ENCODE results near the gene BCLAF3.

Gene BCLAF3

DNA sequence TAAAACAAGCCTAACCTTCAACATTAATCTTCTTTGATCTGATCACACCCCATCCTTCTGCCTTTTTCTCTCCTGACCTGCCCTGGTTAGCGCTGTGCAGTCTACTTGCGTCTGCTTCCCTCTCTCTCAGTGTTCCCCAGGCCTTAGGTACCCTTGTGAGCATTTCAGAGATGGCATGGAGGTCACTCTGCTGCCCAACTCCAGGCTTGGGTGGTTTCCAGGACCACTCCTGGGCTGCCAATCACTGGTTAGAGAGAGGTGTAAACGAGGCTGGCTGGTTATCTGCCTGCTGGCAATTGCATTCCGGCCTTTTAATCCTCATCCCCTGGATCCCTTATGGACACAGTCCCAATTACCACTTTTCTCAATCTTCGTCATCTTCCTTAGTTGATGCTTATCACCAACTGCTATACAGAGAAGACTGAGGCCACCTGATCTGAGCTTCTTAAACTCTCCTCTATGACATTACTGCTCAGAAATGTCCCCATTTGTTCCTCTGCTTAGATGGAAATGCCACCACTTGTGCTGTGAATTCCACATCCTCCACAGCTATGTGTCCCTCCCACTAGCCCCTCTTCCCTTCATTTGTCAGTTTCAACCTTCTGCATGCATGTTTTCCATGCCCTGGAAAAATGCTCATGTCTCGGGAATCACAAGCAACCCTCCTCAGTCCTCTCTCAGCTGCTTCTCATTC, 29.0 kb upstream of the BCLAF3 start:
- H3K27ac ChIP-seq: no peak overlapping the region
- TF ChIP-seq, protein P1, sequence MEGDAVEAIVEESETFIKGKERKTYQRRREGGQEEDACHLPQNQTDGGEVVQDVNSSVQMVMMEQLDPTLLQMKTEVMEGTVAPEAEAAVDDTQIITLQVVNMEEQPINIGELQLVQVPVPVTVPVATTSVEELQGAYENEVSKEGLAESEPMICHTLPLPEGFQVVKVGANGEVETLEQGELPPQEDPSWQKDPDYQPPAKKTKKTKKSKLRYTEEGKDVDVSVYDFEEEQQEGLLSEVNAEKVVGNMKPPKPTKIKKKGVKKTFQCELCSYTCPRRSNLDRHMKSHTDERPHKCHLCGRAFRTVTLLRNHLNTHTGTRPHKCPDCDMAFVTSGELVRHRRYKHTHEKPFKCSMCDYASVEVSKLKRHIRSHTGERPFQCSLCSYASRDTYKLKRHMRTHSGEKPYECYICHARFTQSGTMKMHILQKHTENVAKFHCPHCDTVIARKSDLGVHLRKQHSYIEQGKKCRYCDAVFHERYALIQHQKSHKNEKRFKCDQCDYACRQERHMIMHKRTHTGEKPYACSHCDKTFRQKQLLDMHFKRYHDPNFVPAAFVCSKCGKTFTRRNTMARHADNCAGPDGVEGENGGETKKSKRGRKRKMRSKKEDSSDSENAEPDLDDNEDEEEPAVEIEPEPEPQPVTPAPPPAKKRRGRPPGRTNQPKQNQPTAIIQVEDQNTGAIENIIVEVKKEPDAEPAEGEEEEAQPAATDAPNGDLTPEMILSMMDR (IDR thresholded peaks at IDR 0.05): no peak
- no peak for TF ChIP-seq ZFX (IDR thresholded peaks at IDR 0.05; ENCODE audit: borderline replicate concordance)

DNA sequence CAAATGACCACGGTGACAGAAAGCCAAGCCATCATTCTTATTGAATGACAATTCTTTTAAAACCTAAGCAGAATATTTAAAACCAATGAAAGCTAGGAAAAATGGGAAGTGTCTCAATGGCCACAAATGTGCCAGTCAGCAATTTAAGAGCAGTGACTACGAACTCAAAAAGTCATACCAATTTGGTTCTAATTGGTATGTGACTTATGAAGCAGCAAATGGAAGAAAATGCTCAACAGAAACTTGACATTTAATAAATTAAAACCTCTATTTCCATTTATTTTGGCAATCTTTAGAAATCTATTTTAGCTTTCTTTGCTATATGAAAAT, 25.7 kb upstream of the BCLAF3 start:
- TF ChIP-seq, protein P1 (IDR thresholded peaks at IDR 0.05): no peak
- no peak for TF ChIP-seq ZFX (IDR thresholded peaks at IDR 0.05; ENCODE audit: borderline replicate concordance)
- H3K27ac ChIP-seq: no peak overlapping the region

DNA sequence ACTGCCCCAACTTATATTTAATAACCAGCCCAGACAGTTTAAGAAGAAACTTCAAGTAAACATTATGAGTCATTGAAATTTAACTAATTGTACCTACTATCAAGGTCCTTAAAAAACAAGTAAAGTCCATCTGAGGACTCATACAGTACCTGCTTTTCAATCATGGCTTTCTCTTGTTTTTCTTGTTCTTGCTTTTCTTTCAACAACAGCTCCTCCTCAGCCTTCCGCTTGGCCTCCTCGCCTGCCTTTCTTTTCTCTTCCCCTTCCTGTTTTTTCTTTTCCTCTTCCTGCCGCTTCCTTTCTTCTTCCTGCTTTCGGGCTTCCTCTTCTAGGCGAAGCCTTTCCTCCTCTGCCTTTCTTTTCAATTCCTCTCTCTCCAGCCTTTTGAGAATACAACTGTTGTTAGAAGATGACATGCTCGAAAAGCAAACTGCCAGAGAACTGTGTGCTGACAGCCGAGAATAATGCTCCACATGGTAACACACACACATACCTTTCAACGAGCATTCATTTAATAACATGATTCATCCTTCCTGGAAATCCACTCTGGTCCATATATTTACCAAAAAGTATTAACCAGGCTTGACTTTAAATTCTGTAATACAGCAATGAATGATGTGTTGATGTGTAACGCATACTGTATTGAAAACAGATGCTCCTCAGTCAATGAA, 25.2 kb upstream of the BCLAF3 start:
- TF ChIP-seq, protein P1 (IDR thresholded peaks at IDR 0.05): no peak
- no peak for TF ChIP-seq ZFX (IDR thresholded peaks at IDR 0.05; ENCODE audit: borderline replicate concordance)
- no peak overlapping the region for H3K27ac ChIP-seq

DNA sequence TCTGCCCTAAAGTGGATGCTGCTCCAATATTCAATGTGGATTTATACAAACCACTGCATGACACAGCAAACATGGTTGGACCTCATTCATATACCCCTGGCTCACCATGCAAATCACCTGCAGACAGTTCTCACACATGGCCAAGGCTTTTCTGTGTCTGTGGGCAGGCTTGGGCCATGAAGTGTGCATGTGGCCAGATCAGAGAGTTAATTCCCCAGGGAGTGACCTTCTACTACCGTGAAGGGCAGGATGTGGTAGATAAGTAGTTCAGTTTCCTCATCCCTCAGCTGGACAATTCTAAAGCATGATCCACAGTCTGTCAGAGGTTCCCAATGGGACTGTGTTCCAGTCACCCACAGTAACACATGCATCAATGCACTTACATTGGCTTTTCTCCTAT, 24.6 kb upstream of the BCLAF3 start:
- TF ChIP-seq ZFX (IDR thresholded peaks at IDR 0.05; ENCODE audit: borderline replicate concordance): no peak
- TF ChIP-seq, protein P1 (IDR thresholded peaks at IDR 0.05): no peak
- H3K27ac ChIP-seq: no peak overlapping the region

DNA sequence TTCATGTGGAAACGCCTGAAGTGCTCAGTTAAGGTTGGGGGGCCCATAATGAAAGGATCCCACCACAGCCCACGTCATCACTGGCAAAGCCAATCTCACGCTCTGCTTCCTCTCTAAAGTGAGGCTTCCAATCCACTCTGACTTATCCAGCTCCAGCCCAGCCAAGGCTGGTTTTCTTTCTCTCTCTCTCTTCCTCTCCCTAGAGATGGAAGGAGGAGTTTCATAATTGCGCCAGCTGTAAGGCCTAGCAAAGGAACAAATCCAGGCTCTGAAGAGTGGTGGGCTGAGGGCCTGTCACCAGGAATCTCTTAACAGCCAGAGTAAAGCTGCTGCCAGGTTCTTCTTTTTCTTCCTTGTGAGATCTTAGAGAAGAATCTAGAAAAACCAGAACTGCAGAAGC, 20.7 kb upstream of the BCLAF3 start:
- no peak overlapping the region for H3K27ac ChIP-seq
- TF ChIP-seq, protein P1 (IDR thresholded peaks at IDR 0.05): no peak
- TF ChIP-seq ZFX (IDR thresholded peaks at IDR 0.05; ENCODE audit: borderline replicate concordance): no peak

DNA sequence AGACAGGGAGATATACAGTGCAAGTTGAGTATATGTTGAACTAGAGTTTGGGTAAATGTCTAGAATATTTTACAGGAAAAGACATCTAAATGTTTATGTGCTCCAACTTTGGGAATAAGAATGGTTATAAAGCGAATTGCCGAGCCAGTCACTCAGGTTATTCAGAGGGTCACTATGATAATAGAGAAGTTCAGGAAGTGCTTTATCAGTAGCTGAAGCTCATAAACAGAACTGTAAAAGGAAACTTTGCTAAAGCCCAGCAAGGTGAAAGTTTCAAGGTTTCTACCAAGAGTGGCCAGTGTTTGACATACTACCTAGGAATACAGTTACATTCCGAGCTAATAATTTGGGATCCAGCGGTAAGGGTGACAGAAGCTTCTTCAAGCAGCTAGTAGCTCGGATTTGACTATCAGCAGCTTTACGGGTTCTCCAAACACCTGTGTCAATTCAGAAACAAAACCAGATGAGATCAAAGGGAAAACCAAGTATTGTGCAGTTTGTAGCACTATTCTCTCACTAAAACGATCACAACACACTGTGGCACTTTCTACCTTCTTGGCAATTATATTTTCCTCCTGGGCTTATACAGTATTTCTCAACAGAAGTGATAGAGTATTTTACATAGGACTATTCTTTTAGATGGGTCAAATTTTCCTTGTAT, 17.2 kb upstream of the BCLAF3 start:
- no peak for TF ChIP-seq ZFX (IDR thresholded peaks at IDR 0.05; ENCODE audit: borderline replicate concordance)
- TF ChIP-seq, protein P1 (IDR thresholded peaks at IDR 0.05): no peak
- H3K27ac ChIP-seq: 0 out of 2 replicates have a peak overlapping the region, but pooled peaks have one; percentile 23

DNA sequence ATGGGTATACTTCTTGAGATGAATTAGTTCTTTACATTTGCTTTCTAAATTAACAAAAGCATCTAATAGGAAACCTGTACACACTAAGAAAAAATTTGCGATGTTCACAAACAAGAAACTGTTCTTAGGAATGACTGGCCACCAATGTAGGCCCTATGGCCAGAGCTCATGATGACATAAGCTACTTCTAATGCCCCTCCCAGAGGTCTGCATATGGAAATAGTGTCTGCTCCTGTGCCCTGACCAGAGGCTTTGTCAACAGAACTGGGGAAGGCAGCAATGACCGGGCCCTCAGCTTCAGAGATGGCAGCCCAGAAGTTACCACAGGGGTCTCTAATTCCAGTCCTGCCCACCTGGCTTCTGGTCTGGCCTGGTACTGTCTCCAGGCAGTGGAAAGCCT, 15.0 kb upstream of the BCLAF3 start:
- no peak for TF ChIP-seq ZFX (IDR thresholded peaks at IDR 0.05; ENCODE audit: borderline replicate concordance)
- TF ChIP-seq, protein P1 (IDR thresholded peaks at IDR 0.05): no peak
- H3K27ac ChIP-seq: no peak overlapping the region
